ENCODE results near the gene NFE2L1.
"Not testable (repeated sequence)": the region's sequence is repeated elsewhere in the genome, so short reads cannot be mapped to it uniquely, and the experiment has no call there.

Gene NFE2L1

DNA sequence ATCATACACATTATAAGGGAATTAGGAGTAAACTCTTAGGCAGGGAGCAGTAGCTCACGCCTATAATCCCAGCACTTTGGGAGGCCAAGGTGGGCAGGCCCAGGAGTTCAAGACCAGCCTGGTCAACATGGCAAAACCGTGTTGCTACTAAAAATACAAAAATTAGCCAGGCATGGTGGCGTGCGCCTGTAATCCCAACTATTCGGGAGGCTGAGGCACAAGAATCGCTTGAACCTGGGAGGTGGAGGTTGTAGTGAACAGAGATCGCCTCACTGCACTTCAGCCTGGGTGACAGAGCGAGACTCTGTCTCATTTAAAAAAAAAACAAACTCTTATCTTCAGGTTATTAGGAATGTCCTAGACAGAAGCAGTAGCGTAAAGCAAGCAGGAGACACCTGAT lies 24.7 kb downstream of the NFE2L1 start:
- not testable (repeated sequence) for FAIRE-seq

GRCh38 chr17:48073566-48074094 lies 25.5 kb downstream of the NFE2L1 start:
- FAIRE-seq: not testable (repeated sequence)

GRCh38 chr17:48074322-48075081 lies 26.3 kb downstream of the NFE2L1 start:
- peak; percentile 81 for FAIRE-seq

DNA sequence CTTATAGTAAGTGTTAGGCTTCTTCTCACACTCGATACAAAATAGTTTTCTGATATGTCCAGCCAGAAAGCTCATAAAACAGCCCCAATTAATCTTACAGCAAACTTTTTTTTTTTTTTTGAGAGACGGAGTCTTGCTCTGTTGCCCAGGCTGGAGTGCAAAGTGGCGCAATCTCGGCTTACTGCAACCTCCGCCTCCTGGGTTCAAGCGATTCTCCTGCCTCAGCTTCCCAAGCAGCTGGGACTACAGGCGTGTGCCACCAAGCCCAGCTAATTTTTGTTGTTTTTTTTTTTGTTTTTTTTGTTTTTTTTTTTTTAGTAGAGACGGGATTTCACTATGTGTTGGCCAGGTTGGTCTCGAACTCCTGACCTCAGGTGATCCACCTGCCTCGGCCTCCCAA lies 29.0 kb downstream of the NFE2L1 start:
- not testable (repeated sequence) for FAIRE-seq

DNA sequence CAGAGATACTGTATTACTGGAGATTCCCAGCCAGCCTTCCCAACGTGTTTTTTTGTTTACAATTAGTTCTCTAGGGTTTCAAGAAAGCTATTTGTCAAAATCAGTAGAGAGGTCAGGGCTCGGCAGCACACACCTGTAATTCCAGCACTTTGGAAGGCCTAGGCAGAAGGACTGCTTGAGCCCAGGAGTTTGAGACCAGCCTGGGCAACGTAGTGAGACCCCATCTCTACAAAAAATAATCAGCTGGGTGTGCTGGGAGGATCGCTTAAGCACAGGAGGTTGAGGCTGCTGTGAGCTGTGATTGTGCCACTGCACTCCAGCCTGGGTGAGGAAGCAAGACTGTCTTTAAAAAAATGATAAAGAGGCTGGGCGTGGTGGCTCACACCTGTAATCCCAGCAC lies 33.7 kb downstream of the NFE2L1 start:
- FAIRE-seq: no peak

- FAIRE-seq: no peak
Observed at GRCh38 chr17:48084932-48085331, 36.8 kb downstream of the NFE2L1 start.

DNA sequence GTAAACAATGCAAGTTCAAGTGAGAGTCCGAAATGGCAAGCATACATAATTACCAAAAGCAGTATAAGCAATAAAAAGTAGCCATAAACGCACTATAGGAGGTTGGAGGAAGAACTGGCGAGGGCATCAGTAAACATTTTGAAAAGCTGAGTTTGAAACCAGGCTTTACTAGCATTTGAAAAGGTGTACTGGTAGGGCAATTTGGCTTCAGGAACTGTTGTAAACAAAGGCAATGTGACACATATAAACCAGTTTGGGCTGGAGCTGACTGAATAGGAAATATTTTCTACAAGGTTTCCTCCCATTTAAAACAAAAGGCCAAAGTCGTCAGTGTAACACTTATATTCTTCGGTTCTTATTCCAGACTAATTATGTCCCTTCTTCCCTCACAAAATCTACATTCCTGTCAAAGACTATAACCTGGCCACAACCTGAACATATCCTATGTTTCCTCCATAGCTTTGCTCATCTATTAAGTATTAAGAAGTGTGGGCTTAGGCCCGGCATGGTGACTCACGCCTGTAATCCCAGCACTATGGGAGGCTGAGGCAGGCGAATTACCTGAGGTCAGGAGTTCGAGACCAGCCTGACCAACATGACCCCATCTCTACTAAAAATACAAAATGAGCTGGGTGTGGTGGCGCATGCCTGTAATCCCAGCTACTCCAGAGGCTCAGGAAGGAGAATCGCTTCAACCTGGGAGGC lies 45.3 kb downstream of the NFE2L1 start:
- no peak for FAIRE-seq

- no peak for FAIRE-seq
Observed at GRCh38 chr17:48095611-48096010, 47.5 kb downstream of the NFE2L1 start.

DNA sequence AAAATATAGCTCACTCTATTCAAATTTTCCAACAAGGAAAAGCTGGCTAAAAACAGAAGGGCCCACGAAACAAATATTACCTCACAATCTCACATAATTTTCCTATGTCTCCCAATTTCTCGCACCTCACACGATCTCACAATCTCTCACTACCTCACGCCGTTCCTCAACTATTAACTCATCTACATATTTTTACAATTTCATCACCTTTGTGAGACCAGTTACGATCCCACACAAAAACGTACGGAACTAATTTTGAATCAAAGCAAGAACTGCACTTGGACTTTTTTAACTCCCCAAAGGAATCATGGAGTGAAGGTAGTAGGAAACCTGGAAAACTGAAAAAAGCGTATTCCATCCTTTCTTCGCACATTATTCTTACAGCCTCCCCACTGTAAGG lies 52.0 kb downstream of the NFE2L1 start:
- FAIRE-seq: no peak

- no peak for FAIRE-seq
Observed at GRCh38 chr17:48100591-48101011, 52.4 kb downstream of the NFE2L1 start.

GRCh38 chr17:48101012-48101720 lies 53.0 kb downstream of the NFE2L1 start, which contains the start of gene CBX1:
CBX1 (minus strand) TSS chr17:48101478; CDS start chr17:48077004, 24,474 bp downstream.
- FAIRE-seq: peak; percentile 32

DNA sequence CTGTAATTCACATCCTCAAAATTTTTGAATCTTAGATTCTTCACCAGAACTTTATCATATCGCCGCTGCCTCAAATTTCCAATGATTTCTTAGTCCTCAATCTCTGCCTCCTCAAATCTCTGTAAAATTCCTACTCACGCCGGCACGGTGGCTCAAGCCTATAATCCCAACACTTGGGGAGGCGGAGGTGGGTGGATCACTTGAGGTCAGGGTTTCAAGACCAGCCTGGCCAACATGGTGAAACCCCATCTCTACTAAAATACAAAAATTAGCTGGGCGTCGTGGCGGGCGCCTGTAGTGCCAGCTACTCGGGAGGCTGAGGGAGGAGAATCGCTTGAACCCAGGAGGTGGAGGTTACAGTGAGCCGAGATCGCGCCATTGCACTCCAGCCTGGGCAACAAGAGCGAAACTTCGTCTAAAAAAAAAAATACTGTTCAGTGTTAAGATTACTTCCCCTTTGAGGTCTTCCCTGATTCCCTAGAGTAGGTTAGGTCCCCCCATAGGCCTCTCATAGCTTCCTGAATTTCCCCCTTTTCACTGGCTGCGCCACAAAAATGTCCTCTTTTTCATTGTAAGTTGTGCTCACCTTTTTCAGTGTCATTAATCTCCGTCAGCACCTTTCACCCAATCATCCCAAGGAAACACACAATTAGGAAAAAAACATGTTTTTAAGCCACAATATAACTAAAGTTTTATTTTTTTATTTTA lies 54.0 kb downstream of the NFE2L1 start:
- FAIRE-seq: no peak

- FAIRE-seq: no peak
Observed at GRCh38 chr17:48102798-48103715, 54.9 kb downstream of the NFE2L1 start.

DNA sequence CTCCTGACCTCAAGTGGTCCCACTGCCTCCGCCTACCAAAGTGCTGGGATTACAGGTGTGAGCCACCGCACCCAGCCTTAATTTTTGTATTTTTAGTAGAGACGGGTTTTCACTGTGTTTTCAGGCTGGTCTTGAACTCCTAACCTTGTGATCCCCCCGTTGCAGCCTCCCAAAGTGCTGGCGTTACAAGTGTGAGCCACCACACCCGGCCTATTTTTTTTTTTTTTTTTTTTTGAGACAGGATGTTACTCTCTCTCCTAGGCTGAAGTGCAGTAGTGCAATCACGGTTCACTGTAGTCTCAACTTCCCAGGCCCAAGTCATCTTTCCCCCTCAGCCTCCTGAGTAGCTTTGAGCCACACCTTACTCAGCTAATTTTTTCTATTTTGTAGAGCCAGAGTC lies 56.3 kb downstream of the NFE2L1 start:
- no peak for FAIRE-seq

DNA sequence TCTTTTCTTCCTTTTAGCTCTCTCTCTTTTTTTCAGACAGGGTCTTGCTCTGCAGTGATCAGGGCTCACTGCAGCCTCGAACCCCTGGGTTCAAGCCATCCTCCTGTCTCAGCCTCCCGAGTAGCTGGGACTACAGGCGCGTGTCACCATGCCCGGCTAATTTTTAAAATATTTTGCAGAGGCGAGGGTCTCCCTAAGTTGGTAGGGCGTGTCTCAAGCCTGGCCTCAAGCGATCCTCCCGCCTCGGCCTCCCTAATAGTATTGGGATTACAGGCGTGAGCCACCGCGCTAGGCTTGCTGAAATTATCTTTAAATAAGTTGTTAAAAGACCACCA lies 58.6 kb downstream of the NFE2L1 start:
- FAIRE-seq: no peak

DNA sequence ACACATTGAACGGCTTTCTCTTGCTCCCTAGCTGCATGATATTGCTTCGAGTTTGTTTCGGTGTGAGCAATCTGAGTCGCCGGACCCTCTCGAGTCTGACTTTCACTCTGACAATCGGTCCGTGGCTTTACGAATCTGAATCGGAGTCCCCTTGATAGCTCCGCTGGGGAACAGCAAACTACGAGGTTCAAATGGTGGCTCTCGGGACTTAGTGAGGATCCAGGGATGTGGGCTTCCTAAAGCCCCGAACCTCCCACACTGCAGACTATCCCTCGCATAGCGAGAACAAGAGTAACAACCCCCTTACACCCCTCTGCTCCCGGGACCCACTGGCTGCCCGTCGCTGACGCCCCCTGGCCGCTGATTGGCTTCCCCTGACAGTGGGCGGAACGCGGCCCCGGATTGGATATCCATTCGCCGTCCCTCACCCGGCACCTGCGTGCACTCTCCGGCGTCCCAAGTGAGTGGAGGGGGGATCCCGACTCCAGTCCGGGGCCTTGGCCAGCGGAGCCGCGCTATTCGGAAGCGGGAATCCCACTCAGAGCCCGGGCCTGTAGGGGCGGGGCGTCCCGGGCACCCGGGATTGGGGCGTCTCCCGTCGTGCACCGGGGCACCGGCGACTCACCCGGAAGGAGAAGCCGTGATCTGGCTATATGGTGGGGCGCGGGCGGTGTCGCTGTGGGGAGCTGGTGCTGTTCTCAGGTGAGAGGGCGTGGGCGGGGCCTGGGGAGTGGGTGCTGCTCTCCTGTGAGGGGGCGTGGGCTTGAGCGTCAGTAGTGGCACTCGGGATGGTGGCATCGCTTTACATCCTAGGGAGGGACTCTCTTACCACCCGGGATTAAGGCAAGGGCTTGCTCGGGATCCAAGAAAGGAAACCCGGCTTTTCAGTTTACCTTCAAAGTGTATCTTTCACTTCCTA lies 59.2 kb downstream of the NFE2L1 start, which contains the start of gene SNX11:
Gene SNX11 (plus strand): TSS at position 630 of the 919 bp plus-strand sequence. CDS start 4,278 bp downstream, outside the sequence.
- FAIRE-seq: no peak

GRCh38 chr17:48110761-48111160 lies 62.6 kb downstream of the NFE2L1 start:
- no peak for FAIRE-seq

Measured in A204.1 (cell line).